SU-DHL-6 (cell line): ENCODE results near the gene NCOR2.

ENCODE experiments used
- H2AFZ ChIP-seq: fragments of 200-600 bp; sonication (generic); 2 replicates; pipeline ENCODE4 v1.6.1; 2014; ENCODE audit warnings: low read depth, mild to moderate bottlenecking, moderate library complexity, mixed read lengths, antibody characterized with exemption, low read length; ENCODE audit not compliant: severe bottlenecking
- H3F3A ChIP-seq: fragments of 200-600 bp; shearing (Covaris generic); 2 replicates; pipeline ENCODE4 v1.6.0; 2016; ENCODE audit warnings: antibody characterized with exemption, mild to moderate bottlenecking; ENCODE audit not compliant: insufficient read depth
- H3K27ac ChIP-seq: fragments of 200-600 bp; sonication (generic); 2 replicates; pipeline ENCODE4 v1.5.1; 2016; ENCODE audit warnings: low read depth, mild to moderate bottlenecking, low read length, moderate library complexity, mixed read lengths
- H3K27me3 ChIP-seq: fragments of 200-600 bp; sonication (generic), shearing (Covaris generic); 2 replicates; pipeline ENCODE4 v1.6.0; 2014; ENCODE audit warnings: mild to moderate bottlenecking, low read length
- H3K36me3 ChIP-seq: fragments of 200-600 bp; sonication (generic); 2 replicates; pipeline ENCODE4 v1.6.1; 2014; ENCODE audit warnings: mild to moderate bottlenecking, low read length, mixed read lengths
- H3K4me2 ChIP-seq: fragments of 300-600, 200-600 bp; shearing (Covaris generic), sonication (generic); 2 replicates; pipeline ENCODE4 v1.6.0; 2014; ENCODE audit warnings: low read length, low read depth, mild to moderate bottlenecking; ENCODE audit not compliant: poor library complexity, severe bottlenecking
- H3K4me3 ChIP-seq: fragments of 200-600 bp; sonication (generic); 2 replicates; pipeline ENCODE4 v1.5.1; 2014; ENCODE audit warnings: antibody characterized with exemption, low read length, mild to moderate bottlenecking, mixed read lengths; ENCODE audit not compliant: insufficient read depth, poor library complexity, severe bottlenecking
- H3K79me2 ChIP-seq: fragments of 200-600 bp; sonication (generic); 2 replicates; pipeline ENCODE4 v1.6.1; 2014; ENCODE audit warnings: mild to moderate bottlenecking, low read length, moderate library complexity; ENCODE audit not compliant: insufficient read depth
- H3K9ac ChIP-seq: fragments of 200-600 bp; sonication (generic); 2 replicates; pipeline ENCODE4 v1.7.0; 2014; ENCODE audit warnings: mild to moderate bottlenecking, low read length
- H3K9me2 ChIP-seq: fragments of 200-600 bp; sonication (generic); replicated peaks from 2 replicates; pipeline ENCODE4 v1.6.1; 2014; ENCODE audit warnings: low read length; ENCODE audit not compliant: insufficient read depth
- H3K9me3 ChIP-seq: fragments of 200-600 bp; sonication (generic); 2 replicates; pipeline ENCODE4 v1.6.1; 2014; ENCODE audit warnings: low read length, mixed read lengths; ENCODE audit not compliant: insufficient read depth
- H4K20me1 ChIP-seq: fragments of 200-600 bp; sonication (generic); 2 replicates; pipeline ENCODE4 v1.6.1; 2014; ENCODE audit warnings: low read depth, mild to moderate bottlenecking, antibody characterized with exemption, low read length, moderate library complexity, mixed read lengths
- CTCF ChIP-seq: fragments of 200-600 bp; sonication (generic); IDR thresholded peaks from one replicate; pipeline ENCODE4 v1.5.1; 2017; ENCODE audit warnings: antibody characterized with exemption, mild to moderate bottlenecking, low read length, moderate library complexity; ENCODE audit not compliant: insufficient read depth, poor library complexity, severe bottlenecking
- EZH2phosphoT487 ChIP-seq: fragments of 200-600 bp; sonication (generic), shearing (Covaris generic); conservative IDR thresholded peaks from 2 replicates; pipeline ENCODE4 v1.6.1; 2018; ENCODE audit warnings: mild to moderate bottlenecking, antibody characterized with exemption, low read length, moderate library complexity, mixed read lengths

The NCOR2 gene

GRCh38 chr12:124605150-124605882 is 37.9 kb upstream of the NCOR2 start:
- H3K4me2 ChIP-seq = no peak overlapping the region
- 0 out of 2 replicates have a peak, but pooled peaks cover 3% of the 10 kb centered on the region for H4K20me1 ChIP-seq
- H3K9me3 ChIP-seq = no peaks in the 10 kb centered on the region
- no peaks in the 10 kb centered on the region for H3K36me3 ChIP-seq
- no peaks in the 10 kb centered on the region for H3K27me3 ChIP-seq
- peaks cover 3% of the 10 kb centered on the region; the same call in 1 of the 2 replicates for H3F3A ChIP-seq
- TF ChIP-seq EZH2phosphoT487 (no peak), CTCF (no peak)
- no peaks in the 10 kb centered on the region for H3K9me2 ChIP-seq
- H3K79me2 ChIP-seq = no peaks in the 10 kb centered on the region
- H3K27ac ChIP-seq = no peak overlapping the region
- no peak overlapping the region for H2AFZ ChIP-seq
- H3K9ac ChIP-seq = no peak overlapping the region
- H3K4me3 ChIP-seq = no peak overlapping the region

- no peak overlapping the region for H2AFZ ChIP-seq
- no peak overlapping the region for H3K27ac ChIP-seq
- H3K9me2 ChIP-seq = no peaks in the 10 kb centered on the region
- H3K9ac ChIP-seq = no peak overlapping the region
- no peaks in the 10 kb centered on the region for H3K27me3 ChIP-seq
- peaks cover 3% of the 10 kb centered on the region; the same call in 1 of the 2 replicates for H3F3A ChIP-seq
- no peak overlapping the region for H3K4me3 ChIP-seq
- H3K79me2 ChIP-seq = no peaks in the 10 kb centered on the region
- H3K4me2 ChIP-seq = no peak overlapping the region
- no peaks in the 10 kb centered on the region for H3K36me3 ChIP-seq
- no peak for TF ChIP-seq EZH2phosphoT487
- TF ChIP-seq CTCF = no peak
- H3K9me3 ChIP-seq = no peaks in the 10 kb centered on the region
- H4K20me1 ChIP-seq = no peaks in the 10 kb centered on the region
These were observed 36.9 kb upstream of the NCOR2 start for GRCh38 chr12:124604264-124604680.

GRCh38 chr12:124603831-124604251 is 36.4 kb upstream of the NCOR2 start:
- H2AFZ ChIP-seq = no peak overlapping the region
- H3K27ac ChIP-seq = no peak overlapping the region
- H4K20me1 ChIP-seq = no peaks in the 10 kb centered on the region
- no peaks in the 10 kb centered on the region for H3K9me3 ChIP-seq
- H3K9ac ChIP-seq = no peak overlapping the region
- no peaks in the 10 kb centered on the region for H3K9me2 ChIP-seq
- H3K36me3 ChIP-seq = no peaks in the 10 kb centered on the region
- no peak overlapping the region for H3K4me2 ChIP-seq
- no peak for TF ChIP-seq EZH2phosphoT487
- no peak for TF ChIP-seq CTCF
- H3F3A ChIP-seq = peaks cover 3% of the 10 kb centered on the region; the same call in 1 of the 2 replicates
- H3K27me3 ChIP-seq = no peaks in the 10 kb centered on the region
- H3K79me2 ChIP-seq = no peaks in the 10 kb centered on the region
- H3K4me3 ChIP-seq = no peak overlapping the region
